A549 treated with RU486 at 1 μM for 4 hours (cell line): Measurements from ENCODE around the gene FANCE. TPM values are rescaled to one million over a fixed set of nuclear protein-coding genes. Genes with fewer than 3 reads are reported as not detected.

Experiments
- total RNA-seq: library from RNA; stranded (reverse); fragments of 200-300 nt; extraction: Qiagen RNA extraction; gene quantifications from 5 replicates; pipeline ENCODE4 v1.2.3, GENCODE V29; 2022; ENCODE audit warnings: low read depth

The FANCE gene, protein sequence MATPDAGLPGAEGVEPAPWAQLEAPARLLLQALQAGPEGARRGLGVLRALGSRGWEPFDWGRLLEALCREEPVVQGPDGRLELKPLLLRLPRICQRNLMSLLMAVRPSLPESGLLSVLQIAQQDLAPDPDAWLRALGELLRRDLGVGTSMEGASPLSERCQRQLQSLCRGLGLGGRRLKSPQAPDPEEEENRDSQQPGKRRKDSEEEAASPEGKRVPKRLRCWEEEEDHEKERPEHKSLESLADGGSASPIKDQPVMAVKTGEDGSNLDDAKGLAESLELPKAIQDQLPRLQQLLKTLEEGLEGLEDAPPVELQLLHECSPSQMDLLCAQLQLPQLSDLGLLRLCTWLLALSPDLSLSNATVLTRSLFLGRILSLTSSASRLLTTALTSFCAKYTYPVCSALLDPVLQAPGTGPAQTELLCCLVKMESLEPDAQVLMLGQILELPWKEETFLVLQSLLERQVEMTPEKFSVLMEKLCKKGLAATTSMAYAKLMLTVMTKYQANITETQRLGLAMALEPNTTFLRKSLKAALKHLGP
- total RNA-seq = 2.2 to 3.2 TPM (median 2.9 TPM) in 5 replicates

DNA sequence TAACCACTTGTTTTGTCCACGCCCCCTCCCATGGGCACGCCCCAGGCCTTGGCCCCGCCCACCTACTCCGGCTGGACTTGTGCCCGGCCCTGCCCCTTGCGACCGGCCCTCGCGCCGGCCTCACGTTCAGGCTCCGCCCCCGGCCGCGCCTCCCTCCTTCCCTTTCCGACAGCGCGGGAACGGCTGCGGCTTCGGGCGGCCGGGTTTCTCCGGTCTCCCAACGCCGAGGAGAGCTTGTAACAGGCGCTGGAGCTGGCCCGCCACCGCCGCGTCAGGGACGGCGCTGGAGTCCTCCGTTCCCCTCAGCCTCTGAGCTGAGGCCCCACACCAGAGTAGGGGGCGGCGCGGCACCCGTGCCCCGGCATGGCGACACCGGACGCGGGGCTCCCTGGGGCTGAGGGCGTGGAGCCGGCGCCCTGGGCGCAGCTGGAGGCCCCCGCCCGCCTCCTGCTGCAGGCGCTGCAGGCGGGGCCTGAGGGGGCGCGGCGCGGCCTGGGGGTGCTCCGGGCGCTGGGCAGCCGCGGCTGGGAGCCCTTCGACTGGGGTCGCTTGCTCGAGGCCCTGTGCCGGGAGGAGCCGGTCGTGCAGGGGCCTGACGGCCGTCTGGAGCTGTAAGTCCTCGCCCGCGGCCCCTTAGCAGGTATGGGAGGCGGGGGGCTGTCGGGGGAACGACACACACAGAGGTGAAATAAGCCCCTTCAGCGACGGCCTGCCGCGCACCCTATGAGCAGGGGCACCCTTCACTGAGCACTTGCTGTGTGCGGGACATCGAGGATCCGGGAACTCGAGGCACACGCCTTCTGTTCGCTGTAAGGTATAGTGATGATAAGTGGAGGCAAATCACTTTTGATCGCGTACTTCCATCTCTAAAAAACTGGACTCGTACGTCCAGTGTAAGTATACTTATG lies at the start of gene FANCE:
Gene FANCE (plus strand): TSS at position 156 of the 908 bp plus-strand sequence. CDS start 208 bp downstream, at position 364.

DNA sequence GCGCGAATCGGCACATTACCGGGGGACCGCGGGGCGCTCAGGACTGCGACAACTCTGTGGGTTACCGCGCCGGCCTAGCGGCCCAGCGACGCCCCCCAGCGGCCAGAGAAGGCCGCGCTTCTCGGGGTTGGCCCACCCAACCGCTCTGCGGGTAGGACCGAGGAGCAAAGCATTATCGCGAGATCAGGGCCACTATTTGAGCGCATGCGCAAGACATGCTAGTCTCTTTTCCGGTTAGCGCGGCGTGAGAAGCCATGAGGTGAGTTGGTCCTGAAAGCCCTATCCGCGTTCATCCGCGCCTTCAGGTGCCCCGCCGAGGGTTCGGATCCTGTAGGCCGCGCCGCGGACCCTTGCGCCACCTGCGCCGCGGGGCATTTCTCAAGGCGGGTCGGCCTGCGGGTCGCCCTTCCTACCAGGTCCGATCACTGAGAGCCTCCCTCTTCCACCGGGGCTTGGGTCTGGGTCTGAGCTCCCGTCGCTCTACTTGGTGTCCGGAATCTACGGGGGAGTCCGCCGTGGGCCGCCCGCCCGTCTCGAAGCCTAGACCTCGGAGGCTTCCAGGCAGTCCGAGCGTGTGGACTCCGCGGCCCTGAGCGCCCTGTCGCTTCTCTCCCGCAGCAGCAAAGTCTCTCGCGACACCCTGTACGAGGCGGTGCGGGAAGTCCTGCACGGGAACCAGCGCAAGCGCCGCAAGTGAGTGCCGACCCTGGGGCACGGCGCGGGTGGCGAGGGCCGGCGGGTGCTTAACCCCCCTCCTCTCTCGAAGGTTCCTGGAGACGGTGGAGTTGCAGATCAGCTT lies 16.2 kb downstream of the FANCE start, which contains the start of gene RPL10A:
Gene RPL10A (plus strand): TSS at position 221 of the 799 bp plus-strand sequence. CDS start 34 bp downstream, at position 255.

DNA sequence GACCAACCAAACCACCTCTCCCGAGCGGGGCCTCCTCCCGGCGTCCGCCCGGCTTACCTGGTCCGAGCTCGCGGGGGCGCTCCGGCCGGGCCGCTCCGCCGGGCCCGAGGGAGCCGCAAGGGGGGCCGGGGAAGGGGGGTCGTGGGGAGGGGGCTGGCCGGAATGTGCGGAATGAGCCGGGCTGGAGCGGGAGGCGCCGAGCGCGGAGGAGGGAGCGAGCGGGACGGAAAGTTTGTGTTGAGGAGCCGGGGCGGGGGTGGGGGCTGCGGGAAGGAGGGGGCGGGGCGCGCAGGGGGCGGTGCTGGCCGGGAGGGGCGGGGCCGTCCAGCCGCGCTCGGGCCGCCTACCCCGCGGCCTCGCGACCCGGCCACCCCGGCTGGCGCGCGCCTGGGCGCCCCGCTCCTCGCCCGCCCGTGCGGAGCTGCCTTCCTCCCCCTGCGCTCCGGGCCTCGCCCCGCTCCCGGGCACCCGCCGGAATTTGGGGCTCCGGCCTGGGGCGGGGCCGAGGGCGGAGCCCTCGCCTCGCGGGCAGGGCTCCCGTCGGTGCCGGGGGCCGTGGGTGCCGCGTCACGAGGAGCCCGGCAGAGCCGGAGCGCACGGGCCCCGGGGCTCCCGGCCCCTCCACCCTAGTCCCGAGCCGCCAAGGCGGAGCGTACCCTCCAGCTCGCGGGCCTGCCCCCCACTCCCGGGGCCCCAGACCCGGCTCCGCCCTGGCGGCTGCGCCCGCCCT lies 44.9 kb downstream of the FANCE start, which contains the start of gene TEAD3:
Gene TEAD3 (minus strand): TSS at position 239 of the 730 bp plus-strand sequence.

DNA sequence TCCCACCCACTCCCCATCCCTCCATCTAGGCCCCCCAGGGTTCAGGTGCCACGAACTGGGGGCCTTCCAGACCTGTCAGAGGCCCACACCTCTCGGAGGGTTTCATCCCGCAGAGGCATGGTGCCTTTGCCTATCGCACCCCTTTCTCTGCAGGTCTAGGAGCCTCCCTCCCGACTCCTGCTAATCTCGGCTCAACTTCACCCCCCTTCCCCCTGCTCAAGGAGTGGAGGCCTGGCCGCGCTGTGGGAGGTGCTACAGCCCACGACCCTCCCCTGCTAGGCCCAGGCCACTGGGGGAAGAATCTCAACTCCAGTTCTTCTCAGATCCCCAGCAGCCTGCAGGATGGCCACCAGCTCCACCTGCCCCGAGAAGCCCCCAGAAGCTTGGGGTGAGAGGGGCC lies 60.6 kb downstream of the FANCE start, which contains the start of gene TULP1:
Gene TULP1 (minus strand): TSS at position 157 of the 400 bp plus-strand sequence. CDS start 38 bp downstream, at position 119.

Other genes starting within 250 kb of the FANCE start
- 0.03 to 0.06 TPM (median 0.05 TPM) in 5 replicates for gene SCUBE3, start 238.4 kb upstream of the FANCE start, total RNA-seq
- 7.9 to 9.5 TPM (median 8.8 TPM) in 5 replicates for gene ZNF76, start 192.6 kb upstream of the FANCE start, total RNA-seq
- 0.05 to 0.08 TPM (median 0.06 TPM) in 4 of 5 replicates, not detected in the other for gene DEF6, start 154.5 kb upstream of the FANCE start, total RNA-seq
- gene PPARD, start 109.8 kb upstream of the FANCE start, total RNA-seq = 4.2 to 7.1 TPM (median 5.2 TPM) in 5 replicates
- 1,412 to 1,579 TPM (median 1,500 TPM) in 5 replicates for gene RPL10A, start 16.1 kb downstream of the FANCE start, total RNA-seq
- gene TEAD3, start 44.7 kb downstream of the FANCE start, total RNA-seq = 4.4 to 6.6 TPM (median 5.7 TPM) in 5 replicates
- not detected in 5 replicates for gene TULP1, start 60.6 kb downstream of the FANCE start, total RNA-seq
- 10.9 to 15.2 TPM (median 12.7 TPM) in 5 replicates for gene FKBP5, start 236.6 kb downstream of the FANCE start, total RNA-seq